Epithelial cell of proximal tubule (primary cell): Measurements from ENCODE around the gene GPNMB. TPM values are rescaled to one million over a fixed set of nuclear protein-coding genes. Genes with fewer than 3 reads are reported as not detected.
A peak's percentile ranks its signal among the peaks of the same experiment; 100 is the strongest.

Experiments used
- DNase-seq: peaks from one replicate; pipeline ENCODE4 v3.0.0-alpha.2; 2011; ENCODE audit warnings: low read depth
- H3K4me3 ChIP-seq: 2 replicates; pipeline ENCODE4 v1.5.1; 2011; ENCODE audit warnings: low read depth, mild to moderate bottlenecking, low read length
- CTCF ChIP-seq: conservative IDR thresholded peaks from 2 replicates; pipeline ENCODE4 v1.5.1; 2012; ENCODE audit warnings: low read depth, mild to moderate bottlenecking, low read length
- total RNA-seq: library from RNA; depleted of rRNA; stranded (reverse); fragments of >200 nt; gene quantifications from 2 replicates; pipeline ENCODE4 v1.2.3, GENCODE V29; 2015

The GPNMB gene
- total RNA-seq, 1 donor from 2014 or later = 10.6 TPM

DNA sequence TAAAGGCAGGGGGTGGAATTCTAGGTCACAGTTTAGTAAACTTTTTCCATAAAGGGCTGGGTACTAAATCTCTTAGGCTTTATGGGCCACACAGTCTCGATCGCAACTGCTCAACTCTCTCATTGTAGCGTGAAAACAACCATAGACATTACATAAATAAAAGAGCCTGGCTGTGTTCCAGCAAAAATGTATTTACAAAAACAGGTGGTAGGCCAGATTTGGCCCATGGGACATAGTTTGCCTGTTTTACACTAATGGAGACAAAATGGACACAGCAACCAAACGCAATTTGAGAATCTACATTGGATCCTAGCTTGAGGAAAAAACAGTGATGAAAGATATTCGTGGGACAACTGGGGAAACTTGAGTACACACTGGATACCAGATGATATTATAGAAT, 29.3 kb downstream of the GPNMB start:
- TF ChIP-seq CTCF = no peak
- H3K4me3 ChIP-seq = no peak overlapping the region
- no peak for DNase-seq

DNA sequence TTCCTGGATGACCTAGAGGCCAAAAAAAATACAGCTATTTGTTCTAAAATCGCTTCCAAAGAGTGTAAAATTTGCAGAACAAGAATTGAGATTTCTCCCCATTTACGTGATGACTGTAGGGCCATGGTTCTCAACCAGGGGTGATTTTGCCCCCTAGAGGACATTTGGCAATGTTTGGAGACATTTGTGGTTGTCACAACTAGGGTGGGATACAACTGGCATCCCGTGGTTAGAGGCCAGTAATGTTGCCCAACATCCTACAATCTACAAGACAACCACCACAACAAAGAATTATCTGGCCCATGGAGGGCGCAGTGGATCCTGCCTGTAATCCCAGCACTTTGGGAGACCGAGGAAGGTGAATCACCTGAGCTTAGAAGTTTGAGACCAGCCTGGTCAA, 29.8 kb downstream of the GPNMB start:
- peak; percentile 26 for TF ChIP-seq CTCF
- no peak overlapping the region for H3K4me3 ChIP-seq
- DNase-seq = no peak

DNA sequence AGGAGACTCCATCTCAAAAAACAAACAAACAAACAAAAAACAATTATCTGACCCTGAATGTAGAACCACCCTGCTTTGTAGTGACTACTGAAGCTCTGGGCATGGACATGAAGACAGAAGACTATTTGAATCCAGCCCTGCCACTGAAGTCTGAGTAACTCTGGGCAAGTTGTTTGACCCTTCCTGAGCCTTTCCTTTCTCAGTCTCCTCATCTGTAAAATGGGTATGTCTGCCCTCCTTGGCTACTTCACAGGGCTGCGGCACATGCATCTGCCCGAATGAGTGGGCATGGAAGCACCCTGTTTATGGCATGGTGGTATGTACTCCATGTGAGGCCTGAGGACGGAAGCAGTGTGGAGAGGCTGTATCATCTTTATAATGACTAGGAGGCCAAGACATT, 30.4 kb downstream of the GPNMB start:
- no peak for DNase-seq
- TF ChIP-seq CTCF = no peak
- H3K4me3 ChIP-seq = no peak overlapping the region

GRCh38 chr7:23277359-23277989, 30.9 kb downstream of the GPNMB start:
- peak; percentile 94 for TF ChIP-seq CTCF
- H3K4me3 ChIP-seq = no peak overlapping the region
- no peak for DNase-seq

DNA sequence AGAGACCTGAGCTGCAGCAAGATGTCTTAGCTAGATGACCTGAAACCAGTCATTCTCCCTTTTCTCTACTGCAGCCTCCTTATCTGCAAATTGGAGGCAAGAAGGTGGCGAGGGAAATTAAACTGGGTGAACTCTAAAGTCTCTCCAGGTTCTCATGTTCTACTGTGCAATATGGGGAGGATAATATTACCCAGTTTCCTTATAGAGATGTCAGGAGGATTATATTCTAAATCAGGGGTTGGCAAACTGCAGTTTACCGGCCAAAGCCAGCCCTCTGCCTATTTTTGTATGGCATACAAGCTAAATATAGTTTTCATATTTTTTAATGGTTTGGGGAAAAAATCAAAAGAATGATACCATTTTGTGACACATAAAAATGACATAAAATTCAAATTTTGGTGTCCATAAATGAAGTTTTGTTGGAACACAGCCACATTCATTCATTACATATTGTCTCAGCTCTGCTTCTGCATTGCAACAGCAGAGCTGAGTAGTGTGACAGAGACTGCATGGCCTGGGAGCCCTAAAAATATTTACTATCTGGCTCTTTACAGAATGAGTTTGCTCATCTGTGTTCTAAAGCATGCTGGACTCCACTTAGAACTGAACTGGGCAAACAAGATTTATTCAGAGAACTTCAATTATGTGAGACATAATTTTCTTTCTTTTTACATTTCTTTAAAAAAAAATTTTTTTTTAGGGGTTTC, 33.4 kb downstream of the GPNMB start:
- DNase-seq = no peak
- H3K4me3 ChIP-seq = no peak overlapping the region
- no peak for TF ChIP-seq CTCF

GRCh38 chr7:23283086-23283485, 36.5 kb downstream of the GPNMB start:
- no peak overlapping the region for H3K4me3 ChIP-seq
- TF ChIP-seq CTCF = no peak
- no peak for DNase-seq

DNA sequence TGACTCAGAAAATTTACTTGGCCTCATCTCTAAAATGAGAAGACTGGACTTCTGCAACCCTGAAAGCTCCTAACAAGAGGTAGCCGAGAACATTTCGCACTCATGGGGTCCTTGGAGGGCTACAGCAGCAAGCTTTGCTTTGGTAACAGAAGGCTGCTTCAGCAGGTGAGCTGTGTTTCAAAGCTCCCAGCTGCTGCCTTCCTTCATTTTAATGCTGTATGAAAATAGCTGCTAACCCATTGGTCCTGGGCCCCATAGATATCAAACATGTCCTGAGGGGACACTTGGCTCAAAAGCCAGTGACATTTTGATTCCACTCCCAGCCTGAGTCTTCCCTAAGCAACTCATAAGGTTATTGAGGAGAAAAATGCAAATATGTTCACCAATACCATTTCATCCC, 38.3 kb downstream of the GPNMB start:
- no peak for DNase-seq
- H3K4me3 ChIP-seq = no peak overlapping the region
- TF ChIP-seq CTCF = no peak
